Renal cortical epithelial cell (primary cell): ENCODE results near the gene STK32C. TPM values are rescaled to one million over a fixed set of nuclear protein-coding genes. Genes with fewer than 3 reads are reported as not detected.
"Not testable (repeated sequence)": the region's sequence is repeated elsewhere in the genome, so short reads cannot be mapped to it uniquely, and the experiment has no call there.

Experiments used
- DNase-seq: peaks from one replicate; pipeline ENCODE4 v3.0.0-alpha.2; 2011; ENCODE audit warnings: low read depth
- total RNA-seq: library from RNA; depleted of rRNA; stranded (reverse); fragments of >200 nt; gene quantifications from 2 replicates; pipeline ENCODE4 v1.2.3, GENCODE V29; 2014

STK32C gene
- total RNA-seq, 1 donor from 2014 or later = 9.2 TPM

- peak; percentile 93 for DNase-seq
These were observed 12.3 kb upstream of the STK32C start for GRCh38 chr10:132319853-132320653.

GRCh38 chr10:132317477-132317876, 9.7 kb upstream of the STK32C start:
- DNase-seq = not testable (repeated sequence)

GRCh38 chr10:132316133-132316532, 8.4 kb upstream of the STK32C start:
- no peak for DNase-seq

DNA sequence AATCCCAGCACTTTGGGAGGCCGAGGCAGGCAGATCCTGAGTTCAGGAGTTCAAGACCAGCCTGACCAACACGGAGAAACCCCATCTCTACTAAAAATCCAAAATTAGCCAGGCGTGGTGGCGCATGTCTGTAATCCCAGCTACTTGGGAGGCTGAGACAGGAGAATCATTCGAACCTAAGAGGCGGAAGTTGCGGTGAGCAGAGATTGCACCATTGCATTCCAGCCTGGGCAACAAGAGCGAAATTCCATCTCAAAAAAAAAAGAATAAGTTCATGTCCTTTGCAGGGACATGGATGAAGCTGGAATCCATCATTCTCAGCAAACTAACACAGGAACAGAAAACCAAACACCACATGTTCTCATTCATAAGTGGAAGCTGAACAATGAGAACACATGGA, 7.1 kb upstream of the STK32C start:
- DNase-seq = not testable (repeated sequence)

DNA sequence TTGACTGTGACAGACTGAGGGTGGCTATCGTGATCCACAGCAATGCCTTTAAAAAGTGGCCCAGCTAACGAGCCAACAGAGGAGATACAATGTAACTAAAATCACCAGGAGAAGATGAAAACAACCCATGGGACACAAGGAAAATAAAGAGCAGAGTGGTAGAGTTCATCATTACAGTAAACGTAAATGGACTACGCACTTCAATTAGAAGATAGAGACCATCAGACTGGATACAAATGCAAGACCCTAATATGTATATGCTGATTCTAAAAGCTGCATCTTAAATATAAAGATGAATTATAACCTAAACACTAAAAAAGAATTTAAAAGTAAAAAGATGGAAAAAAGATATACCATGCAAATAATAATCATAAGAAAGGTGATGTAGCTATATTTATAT, 6.6 kb upstream of the STK32C start:
- no peak for DNase-seq

DNA sequence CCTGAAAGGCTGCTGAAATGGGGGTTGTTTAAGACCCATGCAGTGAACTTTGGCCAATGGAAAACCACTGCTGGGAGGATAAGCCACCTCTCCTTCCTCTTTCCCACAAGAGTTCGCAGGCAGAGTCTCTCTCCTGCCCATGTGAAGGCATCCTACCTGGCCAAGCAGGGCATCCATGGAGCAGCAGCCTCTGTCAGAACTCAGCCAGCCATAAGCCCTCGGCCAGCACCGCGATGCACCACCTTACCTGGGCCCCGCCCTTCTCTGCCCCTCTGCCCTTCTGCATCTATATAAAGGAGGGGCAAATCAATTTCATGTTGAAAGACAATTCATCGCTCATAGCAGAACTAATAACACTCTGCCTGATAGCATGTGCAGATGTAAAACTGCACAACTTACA, 6.1 kb upstream of the STK32C start:
- DNase-seq = no peak

DNA sequence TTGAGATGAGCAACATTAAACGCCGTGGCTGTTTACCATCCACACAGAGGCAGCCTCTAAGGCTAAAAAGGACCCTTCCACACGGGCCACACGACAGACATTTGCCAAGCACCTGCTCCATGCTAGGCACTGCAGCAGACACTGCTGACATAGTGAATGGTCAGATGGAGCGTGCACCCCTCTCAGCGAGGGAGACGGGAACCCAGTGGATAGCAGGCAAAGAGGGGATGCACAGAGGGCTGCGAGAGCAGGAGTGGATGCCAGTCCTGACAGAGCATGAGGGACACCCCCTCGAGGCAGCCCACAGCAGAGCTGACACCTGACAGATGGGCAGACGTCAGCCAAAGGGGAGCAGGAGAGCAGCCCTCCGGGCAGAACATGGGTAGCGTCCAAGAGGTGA, 5.6 kb upstream of the STK32C start:
- DNase-seq = no peak

DNA sequence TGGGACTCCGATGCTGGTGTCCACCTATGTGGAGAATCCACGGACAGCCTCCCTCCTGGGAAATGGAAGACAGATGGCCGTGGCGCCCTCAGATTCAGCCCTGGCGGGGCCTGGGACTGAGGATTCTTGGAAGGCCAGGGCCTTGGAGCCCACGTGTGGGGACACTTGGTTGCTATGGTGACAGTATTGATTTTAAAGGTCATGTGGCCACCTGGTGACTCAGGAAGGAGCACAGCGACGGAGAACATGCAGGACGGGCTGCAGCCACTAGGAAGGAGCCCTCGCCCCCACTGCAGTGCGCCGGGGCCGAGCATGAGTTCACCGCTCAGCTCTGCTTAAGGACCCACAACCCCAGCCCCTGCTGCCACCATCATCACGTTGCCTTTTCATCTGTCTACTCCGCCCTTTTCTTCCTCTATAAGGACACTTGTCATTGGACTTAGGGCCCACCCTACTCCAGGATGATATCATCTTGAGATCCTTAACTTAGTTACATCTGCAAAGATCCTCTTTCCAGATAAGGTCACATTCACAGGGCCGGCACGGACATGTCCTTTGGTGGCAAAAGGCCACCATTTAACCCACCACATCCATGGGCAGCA, 3.7 kb upstream of the STK32C start:
- DNase-seq = no peak

GRCh38 chr10:132310701-132311337, 3.1 kb upstream of the STK32C start:
- DNase-seq = no peak

DNA sequence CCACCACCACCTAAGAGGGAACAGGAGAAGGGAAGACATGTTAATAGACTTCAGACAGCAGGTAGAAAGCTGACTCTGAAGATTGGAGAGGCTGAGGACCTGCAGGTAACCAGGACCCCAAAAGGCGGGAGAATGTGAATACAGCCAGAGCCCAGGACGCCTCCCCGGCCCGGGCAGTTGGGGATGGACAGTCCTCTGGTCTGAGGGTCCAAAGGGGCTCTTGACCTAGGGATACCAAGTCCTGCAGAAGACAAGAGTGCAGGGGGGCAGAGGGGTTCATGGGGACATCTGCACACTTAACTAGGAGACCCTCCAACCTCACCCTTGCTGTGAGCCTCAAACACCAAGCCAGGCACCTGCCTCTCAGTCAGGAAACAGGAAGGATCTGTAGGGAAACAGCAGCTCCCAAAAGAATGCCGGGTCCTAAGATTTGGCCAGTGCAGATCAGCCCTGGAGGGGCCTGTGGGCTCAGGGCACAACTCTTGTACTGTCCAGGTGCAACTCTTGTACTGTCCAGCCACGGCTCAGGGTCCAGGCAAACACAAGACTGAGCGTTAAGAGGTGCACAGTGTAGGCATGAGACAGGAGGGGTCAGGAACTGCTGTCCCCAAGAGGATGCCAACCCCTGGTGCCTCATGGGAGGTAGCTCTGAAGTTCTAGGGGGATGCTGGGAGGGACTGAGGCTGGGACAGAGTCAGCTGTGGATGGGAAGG, 2.3 kb upstream of the STK32C start:
- DNase-seq = no peak

- DNase-seq = no peak
These were observed 1.7 kb upstream of the STK32C start for GRCh38 chr10:132309471-132309865.

- no peak for DNase-seq
These were observed 1.1 kb upstream of the STK32C start for GRCh38 chr10:132308587-132309470.

DNA sequence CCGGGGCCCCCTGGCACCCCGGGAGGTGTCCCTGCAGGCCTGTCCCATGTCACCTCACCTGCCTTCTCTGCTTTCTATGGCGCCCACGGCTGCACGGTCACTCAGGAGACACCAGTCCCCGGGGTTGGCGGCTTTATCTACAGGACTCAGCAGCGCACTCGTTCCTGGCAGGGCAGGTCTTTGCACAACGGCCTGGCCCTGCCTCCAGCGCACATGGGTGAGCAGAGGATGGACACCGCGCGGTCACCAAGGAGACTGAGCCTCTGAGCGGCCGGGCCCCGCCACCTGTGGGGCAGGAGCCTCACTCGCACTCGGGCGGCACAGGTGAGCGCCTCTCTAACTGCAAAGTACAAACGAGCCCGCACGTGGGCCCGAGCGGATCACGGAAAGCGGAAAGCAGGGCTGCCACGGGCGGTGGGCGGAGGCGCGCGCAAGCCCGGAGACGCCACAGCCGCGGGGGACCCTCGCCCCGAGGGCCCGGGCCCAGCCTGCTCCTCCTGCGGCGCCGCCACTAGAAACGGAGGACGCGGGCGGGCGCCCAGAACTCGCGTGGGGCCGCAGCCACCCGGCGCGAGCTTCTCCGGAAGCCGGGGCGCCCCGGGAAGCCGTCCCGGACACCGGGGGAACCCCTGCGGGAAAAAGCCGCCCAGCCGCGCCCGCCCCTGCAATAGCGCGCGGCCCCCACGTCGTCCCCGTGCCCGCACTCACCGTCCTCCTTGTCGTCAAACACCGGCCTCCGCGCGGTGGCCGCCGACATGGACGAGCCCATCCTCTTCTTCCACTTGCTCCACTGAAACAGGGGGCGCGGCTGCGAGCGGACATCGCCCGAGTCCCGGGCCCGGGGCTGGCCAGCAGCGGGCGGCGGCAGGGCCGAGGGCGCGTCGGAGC, 642 bp downstream of the STK32C start:
- no peak for DNase-seq

DNA sequence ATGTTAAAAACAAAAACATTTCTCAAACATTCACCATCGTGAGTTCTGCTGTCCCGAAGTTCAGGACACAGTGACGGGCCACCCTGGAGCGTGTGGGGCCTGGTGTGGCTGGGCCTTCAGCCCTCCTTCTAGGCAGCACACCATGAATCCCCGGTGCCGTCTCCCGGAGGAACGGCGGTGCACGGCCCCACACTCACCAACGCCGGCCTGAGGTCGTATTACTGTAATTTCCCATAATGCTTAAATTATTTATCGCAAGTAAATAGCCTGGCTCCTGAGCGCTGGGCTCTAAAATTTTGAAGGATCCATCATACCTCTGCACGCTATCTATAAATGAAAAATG, 1.4 kb downstream of the STK32C start:
- DNase-seq = no peak

DNA sequence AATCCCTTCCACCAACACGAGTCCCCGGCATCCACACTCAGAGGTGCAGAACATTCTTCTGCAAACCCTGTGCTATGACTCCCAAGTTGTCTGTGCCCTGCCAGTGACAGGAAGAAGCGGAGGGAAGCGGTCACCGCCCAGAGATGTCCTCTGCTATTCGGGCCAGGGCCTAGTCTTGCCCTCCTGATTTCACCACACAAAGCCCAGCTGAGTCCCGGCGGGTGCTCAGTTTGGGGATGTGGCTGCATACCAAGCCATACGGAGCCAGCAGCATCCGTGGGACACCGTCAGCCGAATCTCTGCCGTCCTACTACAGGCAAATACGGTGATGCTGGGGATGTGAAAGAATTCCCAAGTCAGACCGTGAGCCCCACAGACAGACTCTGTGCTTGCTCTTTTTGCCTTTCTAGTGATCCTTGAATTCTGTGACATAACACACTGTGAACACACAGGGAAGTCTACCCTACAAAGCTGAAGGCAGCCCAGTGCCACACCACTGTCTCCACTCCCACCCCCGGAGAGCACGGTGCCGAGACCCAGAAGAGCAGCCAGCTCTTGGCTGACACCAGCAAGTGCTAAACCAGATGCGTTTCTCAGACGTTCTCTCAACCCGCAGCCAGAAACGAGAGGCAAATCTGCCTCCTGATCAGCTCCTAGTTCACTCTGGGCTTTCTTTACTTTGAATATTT, 2.0 kb downstream of the STK32C start:
- DNase-seq = no peak

- DNase-seq = no peak
These were observed 2.8 kb downstream of the STK32C start for GRCh38 chr10:132304756-132305509.

- DNase-seq = no peak
These were observed 4.2 kb downstream of the STK32C start for GRCh38 chr10:132303361-132304115.
